Esophagus muscularis mucosa (tissue), 4 donors: ENCODE results near the gene ERC2. TPM values are rescaled to one million over a fixed set of nuclear protein-coding genes. Genes with fewer than 3 reads are reported as not detected.

Source experiments
- DNase-seq: peaks from one replicate; pipeline ENCODE4 v3.0.0-alpha.2; 2017; ENCODE audit errors: extremely low spot score
- H3K27ac ChIP-seq, 4 donors: fragments of 200-600 bp; sonication (generic); replicated peaks in 1 of 4; 1 replicate in 3 of 4; 2 replicates in 1 of 4; pipeline ENCODE4 v1.5.1; 2016 to 2019; ENCODE audit warnings: mild to moderate bottlenecking in 1 of 4
- H3K27me3 ChIP-seq, 4 donors: fragments of 200-600 bp; sonication (generic); one replicate each; pipeline versions ENCODE4 v1.5.1 to v1.6.0; 2016 to 2019
- H3K36me3 ChIP-seq, 4 donors: fragments of 200-600 bp; sonication (generic); one replicate each; pipeline ENCODE4 v1.5.1; 2016 to 2019
- H3K4me1 ChIP-seq, 4 donors: fragments of 200-600 bp; sonication (generic); one replicate each; pipeline ENCODE4 v1.5.1; 2016 to 2019
- H3K4me3 ChIP-seq, 4 donors: fragments of 200-600 bp; sonication (generic); 1 replicate in 2 of 4; 2 replicates in 2 of 4; pipeline ENCODE4 v1.5.1; 2016 to 2019; ENCODE audit warnings: mild to moderate bottlenecking in 4 of 4, moderate library complexity in 1 of 4
- H3K9me3 ChIP-seq, 4 donors: fragments of 200-600 bp; sonication (generic); 1 replicate in 3 of 4; 2 replicates in 1 of 4; pipeline ENCODE4 v1.5.1; 2016 to 2019
- CTCF ChIP-seq, 3 experiments: fragments of 200-600 bp in 2 of 3; fragments of 450-650 bp in 1 of 3; sonication (generic) in 2 of 3; IDR thresholded peaks; one replicate each; pipeline ENCODE4 v1.5.1; 2017 to 2019; ENCODE audit warnings: antibody characterized with exemption in 3 of 3, mild to moderate bottlenecking in 2 of 3, moderate library complexity in 1 of 3
- EP300 ChIP-seq: sonication (generic); formaldehyde crosslinking; IDR thresholded peaks from one replicate; pipeline ENCODE4 v1.6.1; 2017; ENCODE audit warnings: antibody characterized with exemption
- POLR2A ChIP-seq: fragments of 450-650 bp; IDR thresholded peaks from one replicate; pipeline ENCODE4 v1.6.1; 2017; ENCODE audit warnings: antibody characterized with exemption, moderate library complexity, mild to moderate bottlenecking, low read depth
- POLR2AphosphoS5 ChIP-seq, 2 donors: sonication (generic); formaldehyde crosslinking; IDR thresholded peaks; one replicate each; pipeline ENCODE4 v1.6.1; 2017; ENCODE audit warnings: antibody characterized with exemption in 2 of 2
- WGBS: methylation state at CpG from one replicate; pipeline ENCODE4 v1.1.5; 2018; 5-methylcytosine and 5-hydroxymethylcytosine counted together
- intact Hi-C: fragments of 100-400 bp; cut with DNase I; formaldehyde crosslinking; loops from one replicate; pipeline ENCODE4 v1.15.1; 2023
- total RNA-seq, 4 donors: library from RNA; depleted of rRNA; stranded (reverse); fragments of >200 nt; gene quantifications; one replicate each; pipeline versions ENCODE4 v1.1.0 to v1.2.1, GENCODE V29; 2016

The ERC2 gene
- total RNA-seq, 4 donors from 2014 or later: 0.42 to 2.0 (median 1.5) TPM

GRCh38 chr3:56398659-56399058, 69.6 kb downstream of the ERC2 start:
- intact Hi-C loops: no loop called here
- WGBS: 96% methylated on average over 2 of the region's 2 CpGs
- no peaks in the 10 kb centered on the region for H3K4me1 ChIP-seq
- no peak for DNase-seq
- H3K36me3 ChIP-seq: no peaks in the 10 kb centered on the region
- H3K27ac ChIP-seq: no peak overlapping the region
- H3K27me3 ChIP-seq: no peaks in the 10 kb centered on the region
- no peak overlapping the region for H3K4me3 ChIP-seq
- H3K9me3 ChIP-seq: no peaks in the 10 kb centered on the region
- TF ChIP-seq CTCF (IDR thresholded peaks at IDR 0.05) (no peak), EP300 (no peak), POLR2A (no peak), POLR2AphosphoS5 (IDR thresholded peaks at IDR 0.05) (no peak)

- intact Hi-C loops: no loop called here
- Histone ChIP-seq H3K36me3 (no peaks in the 10 kb centered on the region), H3K27ac (no peak overlapping the region), H3K4me3 (no peak overlapping the region), H3K9me3 (no peaks in the 10 kb centered on the region), H3K27me3 (no peaks in the 10 kb centered on the region), H3K4me1 (no peaks in the 10 kb centered on the region)
- no peak for DNase-seq
- TF ChIP-seq EP300: no peak
- no peak for TF ChIP-seq CTCF (IDR thresholded peaks at IDR 0.05)
- TF ChIP-seq POLR2AphosphoS5 (IDR thresholded peaks at IDR 0.05): no peak
- TF ChIP-seq POLR2A: no peak
- WGBS: 85% methylated on average over 2 of the region's 2 CpGs
Observed at GRCh38 chr3:56397798-56398197, 70.5 kb downstream of the ERC2 start.

- no peak overlapping the region for H3K4me3 ChIP-seq
- no peaks in the 10 kb centered on the region for H3K27me3 ChIP-seq
- no peak for TF ChIP-seq POLR2A
- TF ChIP-seq POLR2AphosphoS5 (IDR thresholded peaks at IDR 0.05): no peak
- no peak for TF ChIP-seq EP300
- no peak for TF ChIP-seq CTCF (IDR thresholded peaks at IDR 0.05)
- DNase-seq: no peak
- WGBS: 75% methylated on average over 3 of the region's 3 CpGs
- intact Hi-C loops: no loop called here
- H3K9me3 ChIP-seq: no peaks in the 10 kb centered on the region
- H3K27ac ChIP-seq: no peak overlapping the region
- H3K36me3 ChIP-seq: no peaks in the 10 kb centered on the region
- no peaks in the 10 kb centered on the region for H3K4me1 ChIP-seq
Observed at GRCh38 chr3:56389183-56389830, 79.0 kb downstream of the ERC2 start.

- 73% methylated on average over 3 of the region's 3 CpGs for WGBS
- intact Hi-C loops: no loop called here
- no peak for DNase-seq
Observed at GRCh38 chr3:56383092-56383491, 85.2 kb downstream of the ERC2 start.

More at GRCh38 chr3:56383092-56383491, 85.2 kb downstream of the ERC2 start:
- no peak overlapping the region for H3K4me3 ChIP-seq
- H3K27me3 ChIP-seq: no peaks in the 10 kb centered on the region
- H3K9me3 ChIP-seq: no peaks in the 10 kb centered on the region
- no peaks in the 10 kb centered on the region for H3K36me3 ChIP-seq
- H3K4me1 ChIP-seq: no peaks in the 10 kb centered on the region
- no peak for TF ChIP-seq CTCF (IDR thresholded peaks at IDR 0.05)
- no peak for TF ChIP-seq POLR2AphosphoS5 (IDR thresholded peaks at IDR 0.05)
- TF ChIP-seq POLR2A: no peak
- TF ChIP-seq EP300: no peak
- no peak overlapping the region for H3K27ac ChIP-seq
